HG02870 (cell line): Measurements from ENCODE around the gene SPATS2L.

ENCODE experiments used
- ATAC-seq: cut with Tn5 transposase; IDR thresholded peaks from one replicate; pipeline ENCODE4 v1.9.1; 2021; ENCODE audit warnings: mild to moderate bottlenecking, moderate library complexity; ENCODE audit not compliant: unreplicated experiment

SPATS2L gene

DNA sequence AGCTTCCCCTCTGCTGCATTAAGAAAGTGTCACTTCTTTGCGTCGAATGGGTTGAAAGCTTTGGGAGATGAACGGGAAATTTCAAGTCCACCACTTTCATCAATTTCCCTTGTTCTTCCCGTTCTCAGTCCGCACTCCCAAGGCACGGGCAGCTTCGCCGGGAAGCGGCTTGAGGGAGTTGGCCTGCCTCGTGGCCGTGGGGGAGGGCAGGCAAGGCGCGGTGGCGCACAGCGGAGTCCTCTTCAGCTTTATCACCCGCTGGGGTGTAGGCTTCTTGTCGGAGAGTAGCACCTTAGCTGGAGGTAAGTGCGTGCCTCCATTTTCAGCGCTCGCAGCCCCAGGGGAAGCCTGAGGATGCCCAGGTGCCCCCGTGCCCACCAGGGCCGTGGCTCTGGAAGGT lies 183.5 kb downstream of the SPATS2L start:
- no peak for ATAC-seq

- no peak for ATAC-seq
These were observed 186.2 kb downstream of the SPATS2L start for GRCh38 chr2:200492656-200493055.

DNA sequence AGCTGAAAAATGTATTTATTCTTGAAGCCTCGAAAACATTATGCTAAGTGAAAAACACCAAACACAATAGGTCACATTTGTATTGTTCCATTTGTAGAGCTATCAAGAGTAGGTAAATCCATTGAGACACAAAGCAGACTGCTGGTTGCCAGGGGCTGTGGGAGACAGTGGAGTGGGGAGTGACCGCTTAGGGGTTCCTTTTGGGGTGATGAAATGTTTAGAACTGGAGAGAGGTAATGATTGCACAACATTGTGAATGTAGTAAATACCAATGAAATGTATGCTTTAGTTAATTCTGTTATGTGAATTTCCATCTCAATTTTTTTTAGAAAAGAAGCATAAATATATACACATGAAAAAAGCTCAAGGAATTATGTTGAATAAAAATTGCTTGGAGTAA lies 187.6 kb downstream of the SPATS2L start:
- no peak for ATAC-seq

- ATAC-seq, result no peak
These were observed 190.2 kb downstream of the SPATS2L start for GRCh38 chr2:200496696-200497095.

- no peak for ATAC-seq
These were observed 192.1 kb downstream of the SPATS2L start for GRCh38 chr2:200498402-200499162.

DNA sequence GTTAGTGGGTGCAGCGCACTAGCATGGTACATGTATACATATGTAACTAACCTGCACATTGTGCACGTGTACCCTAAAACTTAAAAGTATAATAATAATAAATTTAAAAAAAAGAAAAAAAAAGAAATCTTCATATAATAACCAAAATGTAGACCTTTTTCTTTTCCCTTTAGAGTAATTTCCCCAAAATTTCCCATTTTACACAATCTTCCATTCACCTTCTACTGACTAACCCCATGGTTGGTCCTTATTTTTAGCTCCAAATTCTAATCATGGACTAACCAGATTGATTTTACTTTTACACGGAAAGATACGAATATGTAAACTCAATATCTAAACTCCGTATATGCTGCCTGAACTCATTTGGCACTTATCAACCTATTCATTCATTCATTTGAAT lies 195.7 kb downstream of the SPATS2L start:
- ATAC-seq, result no peak

- ATAC-seq, result no peak
These were observed 200.2 kb downstream of the SPATS2L start for GRCh38 chr2:200506679-200507078.

DNA sequence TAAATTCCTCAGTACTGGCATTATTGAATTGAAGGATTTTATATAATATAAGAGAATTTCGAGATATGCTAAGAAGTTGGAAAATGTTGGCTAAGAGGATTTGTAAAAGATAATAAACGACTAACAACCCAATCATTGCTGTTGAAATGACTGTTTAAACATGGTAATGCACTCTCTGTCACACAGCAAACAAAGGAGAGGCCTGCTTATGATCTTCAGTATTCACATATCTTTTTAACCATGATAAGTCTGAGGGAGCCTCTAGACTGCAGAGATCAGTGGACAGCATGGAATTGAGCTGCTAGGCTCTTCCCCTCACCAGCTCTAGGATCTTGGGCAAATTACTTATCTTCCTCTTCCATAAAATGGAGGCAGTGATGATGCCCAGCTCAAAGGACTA lies 200.7 kb downstream of the SPATS2L start:
- ATAC-seq, result no peak

GRCh38 chr2:200509235-200509611 lies 202.7 kb downstream of the SPATS2L start:
- ATAC-seq, result peak; percentile 11

DNA sequence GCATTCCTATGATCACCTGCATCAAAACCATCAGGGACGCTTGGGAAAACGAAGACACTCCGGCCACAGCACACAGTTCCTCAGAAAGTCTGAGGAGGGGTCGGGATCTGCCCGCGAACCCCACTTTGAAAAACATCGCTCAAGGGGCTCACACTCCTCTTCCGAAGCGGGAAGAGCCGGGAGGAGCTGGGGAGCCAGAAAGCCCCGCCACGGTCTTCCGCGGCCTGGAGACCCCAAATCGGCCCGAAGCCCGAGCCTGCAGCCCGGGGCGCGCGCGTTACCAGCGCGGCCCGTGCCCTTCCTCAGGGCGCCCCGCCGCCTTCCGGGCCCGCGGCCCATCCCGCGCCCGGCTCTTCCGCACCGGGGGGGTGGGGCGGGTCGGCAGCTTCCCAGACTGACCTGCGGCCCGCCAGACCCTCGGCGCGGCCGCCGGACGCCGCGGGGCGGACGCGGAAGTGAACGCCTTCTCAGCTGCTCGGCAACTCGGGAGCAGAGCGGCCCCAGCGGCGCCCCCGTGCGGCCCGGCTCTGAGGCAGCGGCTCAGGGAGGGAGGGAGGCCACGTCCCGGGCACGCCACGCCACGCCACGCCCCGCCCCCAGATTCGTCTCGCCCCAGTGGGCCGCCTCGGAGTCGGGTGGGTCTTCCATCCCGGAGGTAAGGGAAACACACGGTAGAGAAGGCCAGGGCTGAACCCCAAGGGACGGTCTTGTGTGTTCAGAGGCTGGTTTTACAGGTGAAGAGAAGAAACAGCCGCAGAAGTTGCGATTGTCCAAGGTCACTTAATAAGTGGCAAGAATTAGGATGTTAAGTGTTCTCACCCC lies 203.3 kb downstream of the SPATS2L start, which contains the start of gene KCTD18:
TSS of gene KCTD18 (minus strand) at position 457 of the 822 bp plus-strand sequence. CDS start 3,052 bp downstream, outside the sequence.
- peak; percentile 97 for ATAC-seq

DNA sequence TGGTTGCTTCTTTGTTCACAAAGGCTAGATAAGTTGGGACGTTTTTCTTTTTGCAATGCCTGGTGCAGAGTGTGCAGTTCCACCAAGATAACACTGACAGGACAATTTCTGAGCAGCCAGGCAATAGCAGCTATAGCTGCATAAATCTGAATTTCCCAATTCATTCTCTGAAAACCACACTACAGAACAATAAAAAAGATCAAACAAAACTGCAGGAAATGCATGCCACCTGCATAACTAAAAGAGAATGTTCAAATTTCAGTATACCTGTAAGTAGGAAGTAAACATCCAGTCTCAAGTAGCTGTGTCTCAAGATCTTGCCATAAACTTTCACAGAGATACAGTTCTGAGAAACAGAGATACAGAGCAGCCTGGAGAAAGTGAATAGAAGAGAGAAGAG lies 208.7 kb downstream of the SPATS2L start:
- no peak for ATAC-seq

- ATAC-seq, result no peak
These were observed 216.7 kb downstream of the SPATS2L start for GRCh38 chr2:200523158-200523557.

DNA sequence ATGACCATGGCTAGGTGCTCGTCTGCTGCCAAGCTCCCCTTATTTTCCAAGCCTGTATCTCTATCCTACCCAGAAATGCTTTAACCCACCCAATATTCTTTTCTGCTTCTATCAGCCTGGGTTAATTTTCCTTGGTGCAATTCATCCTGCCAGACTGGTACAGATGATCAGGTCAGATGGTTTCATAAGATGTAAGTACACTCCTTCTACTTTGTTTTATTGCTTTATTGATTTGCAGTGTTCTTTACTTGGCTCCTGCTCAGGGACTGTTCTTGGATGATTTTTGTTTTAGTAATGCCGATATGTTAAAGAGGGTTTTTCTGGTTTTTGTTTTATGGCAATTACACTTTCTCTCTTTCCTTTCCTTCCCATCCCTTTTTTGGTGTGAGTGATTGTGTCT lies 217.1 kb downstream of the SPATS2L start:
- no peak for ATAC-seq

- no peak for ATAC-seq
These were observed 218.6 kb downstream of the SPATS2L start for GRCh38 chr2:200525066-200525465.

- ATAC-seq, result no peak
These were observed 219.0 kb downstream of the SPATS2L start for GRCh38 chr2:200525551-200525881.

GRCh38 chr2:200525882-200526651 lies 219.6 kb downstream of the SPATS2L start, which contains the start of gene SGO2:
SGO2 (plus strand) TSS chr2:200526207; CDS start chr2:200532976, 6,769 bp downstream.
- ATAC-seq, result peak; percentile 100

DNA sequence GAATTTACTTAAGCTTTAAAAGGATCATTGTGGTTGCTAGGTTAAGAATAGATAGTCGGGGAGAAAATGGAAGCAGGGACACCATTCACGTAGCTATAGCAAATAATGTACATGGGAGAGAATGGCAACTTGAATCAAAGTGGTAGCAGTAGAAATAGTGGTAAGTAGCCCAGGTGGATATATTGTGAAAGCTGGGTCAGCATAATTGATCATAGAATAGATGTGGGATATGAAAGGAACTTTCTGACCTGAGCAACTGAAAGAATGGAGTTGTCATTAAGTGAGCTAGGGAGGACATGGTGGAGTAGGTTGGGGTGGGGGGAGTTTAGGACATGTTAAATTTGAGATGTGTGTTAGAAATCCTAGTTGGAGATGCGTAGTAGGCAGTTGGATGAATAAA lies 221.7 kb downstream of the SPATS2L start:
- ATAC-seq, result no peak
